NCI-H2029 treated with DMSO at 0.1 percent for 48 hours (cell line): ENCODE results near the gene GPR39.

Source experiments
- DNase-seq: peaks from one replicate; lab custom pipeline; 2025; lab: John Stamatoyannopoulos, UW

Gene GPR39

DNA sequence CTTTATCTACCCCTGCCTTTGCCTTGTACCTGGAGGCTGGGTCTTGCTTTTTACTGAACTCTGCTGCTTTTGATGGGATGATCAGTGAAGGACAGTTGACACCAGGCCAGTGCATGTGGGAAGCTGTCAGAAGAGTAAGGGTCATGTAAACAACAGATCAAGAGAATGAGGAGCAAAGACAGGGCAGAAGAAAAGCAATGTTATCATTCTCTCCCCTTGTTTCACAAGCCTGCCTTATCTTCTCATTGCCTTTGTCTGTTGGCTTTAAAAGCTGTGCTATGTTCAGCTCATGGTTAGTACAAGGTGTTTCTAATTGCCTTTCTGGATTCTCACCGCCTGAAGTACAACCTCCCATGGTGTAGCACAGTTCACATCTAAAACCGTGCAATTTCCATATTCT, 225.8 kb downstream of the GPR39 start:
- no peak for DNase-seq

DNA sequence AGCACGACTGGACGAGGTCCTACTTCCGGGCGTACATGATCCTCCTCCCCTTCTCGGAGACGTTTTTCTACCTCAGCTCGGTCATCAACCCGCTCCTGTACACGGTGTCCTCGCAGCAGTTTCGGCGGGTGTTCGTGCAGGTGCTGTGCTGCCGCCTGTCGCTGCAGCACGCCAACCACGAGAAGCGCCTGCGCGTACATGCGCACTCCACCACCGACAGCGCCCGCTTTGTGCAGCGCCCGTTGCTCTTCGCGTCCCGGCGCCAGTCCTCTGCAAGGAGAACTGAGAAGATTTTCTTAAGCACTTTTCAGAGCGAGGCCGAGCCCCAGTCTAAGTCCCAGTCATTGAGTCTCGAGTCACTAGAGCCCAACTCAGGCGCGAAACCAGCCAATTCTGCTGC, 228.6 kb downstream of the GPR39 start:
- DNase-seq = no peak

DNA sequence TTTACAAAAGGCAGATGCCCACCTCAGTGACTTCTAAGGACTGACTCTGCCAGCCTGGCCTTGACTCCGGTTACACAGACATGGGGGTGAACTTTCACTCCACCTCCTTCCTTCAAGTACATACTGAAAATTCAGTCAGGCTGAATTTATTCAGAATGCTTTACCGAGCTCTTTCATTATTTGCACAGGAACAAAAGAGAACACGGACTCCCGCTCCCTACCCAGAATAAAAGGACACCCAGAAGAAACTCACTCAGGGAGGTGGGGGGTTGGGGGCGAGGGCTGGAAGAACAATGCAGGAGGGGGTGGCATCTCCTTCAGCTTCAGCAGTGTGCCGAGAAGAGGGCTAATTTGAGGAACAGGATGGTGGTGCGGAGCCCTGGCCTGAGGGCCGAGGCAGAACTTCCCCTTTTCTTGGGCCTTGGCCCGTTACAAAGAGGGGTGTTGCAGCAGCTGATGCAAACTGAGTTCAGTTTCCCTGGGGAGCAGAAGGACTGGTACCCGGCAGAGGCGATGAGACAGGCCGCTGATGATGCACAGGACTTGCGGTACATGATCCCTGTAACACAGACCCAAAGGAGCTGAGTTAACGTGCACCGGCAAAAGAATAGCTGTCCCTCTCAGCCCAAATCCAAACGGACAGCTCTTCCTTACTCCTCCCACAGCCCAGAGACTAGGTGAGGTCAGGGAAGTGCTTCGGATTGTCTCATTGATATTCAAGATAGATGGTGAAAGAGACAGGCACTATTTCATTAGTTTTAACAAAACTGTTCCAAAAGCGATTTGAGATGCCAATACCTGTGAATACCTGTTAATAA, 229.3 kb downstream of the GPR39 start:
- no peak for DNase-seq

- no peak for DNase-seq
Observed at GRCh38 chr2:132646540-132647108, 230.0 kb downstream of the GPR39 start.

DNA sequence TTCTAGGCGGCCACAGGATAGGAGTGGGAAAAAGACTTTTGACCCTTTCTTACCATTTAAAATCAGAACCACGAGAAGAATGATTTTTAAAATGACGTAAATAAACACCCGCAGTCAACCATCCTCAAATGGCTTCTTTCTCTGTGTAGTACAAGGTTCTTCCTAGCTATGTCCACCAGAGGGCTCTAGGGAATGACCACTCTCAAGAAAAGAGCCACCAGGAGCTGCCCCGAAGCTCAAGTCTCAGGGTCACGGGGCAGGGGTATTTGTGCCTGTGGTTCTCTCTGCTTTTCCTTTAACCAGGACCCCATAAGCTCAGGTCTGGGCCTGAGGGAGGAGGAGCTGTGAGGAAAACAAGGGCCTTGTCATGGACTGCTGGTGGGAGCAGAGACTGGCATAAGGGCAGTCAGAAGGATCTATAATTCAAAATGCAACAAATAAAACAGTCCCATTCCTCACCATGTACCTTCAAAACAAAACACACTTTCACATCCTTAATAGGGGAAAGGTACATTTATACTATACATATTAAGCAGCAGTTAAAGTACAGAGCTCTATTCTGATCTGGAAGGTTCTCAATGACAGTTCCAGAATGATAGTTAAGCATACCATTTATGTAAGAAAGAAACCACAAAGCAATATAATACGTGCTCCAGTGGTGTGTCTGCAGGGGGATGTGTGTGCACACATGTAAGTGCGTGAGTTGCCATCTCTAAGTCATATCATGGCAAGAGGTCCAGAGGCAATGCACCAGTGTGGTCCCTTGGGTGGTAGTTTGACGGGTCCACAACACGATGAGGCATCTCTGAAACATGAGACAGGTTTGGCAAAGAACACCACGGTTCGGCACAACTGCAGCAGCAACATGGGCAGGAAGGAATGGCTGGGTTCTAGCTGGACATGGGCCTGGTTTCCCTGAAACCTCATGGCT, 234.8 kb downstream of the GPR39 start:
- no peak for DNase-seq

GRCh38 chr2:132652474-132652873, 235.9 kb downstream of the GPR39 start:
- no peak for DNase-seq

GRCh38 chr2:132654335-132654734, 237.7 kb downstream of the GPR39 start:
- DNase-seq = no peak

DNA sequence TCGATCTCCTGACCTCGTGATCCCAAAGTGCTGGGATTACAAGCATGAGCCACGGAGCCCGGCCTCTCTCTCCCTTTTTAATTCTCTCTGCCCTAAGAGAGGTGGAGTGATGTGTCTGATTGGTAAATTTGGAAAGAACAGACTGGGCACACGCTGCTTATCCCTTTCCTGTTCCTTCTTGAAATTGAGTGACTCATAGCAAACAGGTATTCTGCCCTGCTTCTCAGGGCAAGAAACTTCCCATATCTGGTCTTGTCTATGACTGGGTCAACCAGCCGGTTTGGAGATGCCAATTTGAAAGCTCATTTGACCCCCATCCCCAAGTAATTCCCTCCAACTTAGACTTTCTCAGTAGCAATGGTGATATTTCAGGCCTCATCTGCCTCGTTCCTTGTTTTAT, 238.4 kb downstream of the GPR39 start:
- DNase-seq = no peak

- DNase-seq = no peak
Observed at GRCh38 chr2:132656266-132656975, 239.8 kb downstream of the GPR39 start.

- no peak for DNase-seq
Observed at GRCh38 chr2:132659331-132659730, 242.7 kb downstream of the GPR39 start.

DNA sequence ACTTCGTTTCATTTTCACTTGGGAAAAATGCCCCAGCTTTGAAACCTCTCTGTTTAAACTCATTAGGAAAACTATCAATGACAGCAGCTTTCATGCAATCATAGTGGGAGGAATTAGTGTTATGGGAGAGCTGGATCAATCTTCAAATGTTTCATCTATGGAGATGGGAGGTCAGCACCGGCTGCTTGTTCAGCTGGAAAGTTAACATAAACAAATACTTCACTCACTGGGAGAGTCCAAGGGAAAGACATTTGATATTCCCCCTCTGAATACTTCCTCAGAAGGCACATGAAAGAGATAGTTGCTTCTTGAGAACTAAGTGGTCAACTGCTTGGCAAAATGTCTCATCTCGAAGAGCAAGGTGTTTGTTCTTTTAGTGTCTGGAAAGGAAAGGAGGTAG, 246.1 kb downstream of the GPR39 start:
- no peak for DNase-seq

- no peak for DNase-seq
Observed at GRCh38 chr2:132664096-132664495, 247.5 kb downstream of the GPR39 start.

DNA sequence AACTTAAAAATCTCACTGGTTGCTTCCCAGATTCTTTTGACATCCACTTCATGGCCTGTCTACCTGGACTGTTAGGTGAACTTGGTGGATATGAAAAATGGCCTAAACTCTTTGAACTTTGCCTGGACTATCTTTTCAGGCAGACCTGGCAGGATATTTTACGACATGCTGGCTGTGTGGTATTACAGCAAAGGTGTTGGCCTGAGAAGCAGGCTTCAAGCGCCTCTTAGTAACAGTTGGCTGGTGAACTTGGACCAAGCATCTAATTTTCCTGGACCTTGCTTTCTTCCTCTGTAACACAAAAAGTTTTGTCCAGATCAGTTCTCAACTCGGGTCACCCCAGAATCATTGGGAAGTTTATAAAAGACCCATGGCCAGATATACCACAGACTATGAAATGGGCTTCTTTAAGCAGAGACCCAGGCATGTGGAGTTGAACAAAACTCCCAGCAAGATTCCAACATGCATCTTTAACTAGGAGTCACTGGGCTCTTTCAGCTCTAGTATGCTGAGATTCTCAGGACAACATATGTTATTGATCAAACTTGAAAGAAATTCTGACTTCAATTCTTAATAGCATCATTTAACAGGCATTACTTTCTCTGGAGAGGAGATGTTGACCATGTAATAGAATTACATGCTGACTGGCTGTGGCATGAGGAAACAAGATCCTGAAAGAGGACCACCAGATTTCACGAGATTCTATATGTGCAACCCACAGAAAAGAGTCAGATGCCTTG, 249.0 kb downstream of the GPR39 start:
- no peak for DNase-seq

DNA sequence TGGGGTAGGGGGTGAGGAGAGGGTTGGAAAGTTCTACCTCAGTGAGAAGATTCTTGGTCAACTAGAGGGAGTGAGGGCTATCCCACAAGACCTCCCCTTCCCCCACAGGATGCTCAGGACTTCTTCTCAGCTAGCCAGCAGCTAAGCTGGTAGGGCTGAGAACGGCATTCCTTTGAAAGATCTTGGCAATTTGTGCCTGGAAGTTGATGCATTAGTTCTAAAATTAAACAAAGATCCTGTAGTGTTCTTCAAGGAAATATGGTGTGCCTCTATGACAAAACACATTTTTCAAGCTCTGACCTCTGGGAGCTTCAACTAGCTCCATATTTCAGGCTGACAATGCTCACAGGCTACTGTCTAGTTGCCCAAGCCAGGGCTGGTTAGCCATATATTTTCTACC, 251.1 kb downstream of the GPR39 start:
- no peak for DNase-seq

DNA sequence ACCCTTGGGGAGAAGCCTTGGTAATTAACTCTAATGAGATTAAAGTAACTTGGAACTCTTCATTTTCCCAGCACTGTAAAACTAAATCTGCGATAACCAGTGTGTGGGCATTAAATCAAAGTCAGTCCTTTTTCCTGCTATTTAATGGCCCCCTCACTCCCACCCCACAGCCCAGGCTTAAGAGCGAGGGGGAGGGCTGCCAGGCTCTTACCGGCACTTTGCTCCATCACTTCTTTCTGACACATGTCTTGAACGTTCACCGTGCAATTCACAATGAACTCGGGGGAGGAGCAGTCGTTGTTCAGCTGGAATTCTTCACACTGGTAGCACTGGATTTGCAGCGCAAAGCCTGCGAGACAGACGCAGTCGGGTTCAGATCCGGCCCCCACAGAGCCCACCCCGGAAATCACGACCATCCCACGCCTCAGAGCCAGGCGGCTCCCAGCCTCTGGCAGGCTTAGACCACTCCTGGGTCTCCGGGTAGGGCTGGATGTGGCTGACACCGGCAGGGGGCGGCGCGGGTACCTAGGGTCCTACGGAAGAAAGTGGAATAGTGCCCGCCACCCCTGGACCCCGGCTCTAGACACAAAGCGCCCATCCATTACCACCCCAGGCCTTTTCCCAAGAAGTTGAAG, 251.7 kb downstream of the GPR39 start:
- DNase-seq = peak; percentile 16

DNA sequence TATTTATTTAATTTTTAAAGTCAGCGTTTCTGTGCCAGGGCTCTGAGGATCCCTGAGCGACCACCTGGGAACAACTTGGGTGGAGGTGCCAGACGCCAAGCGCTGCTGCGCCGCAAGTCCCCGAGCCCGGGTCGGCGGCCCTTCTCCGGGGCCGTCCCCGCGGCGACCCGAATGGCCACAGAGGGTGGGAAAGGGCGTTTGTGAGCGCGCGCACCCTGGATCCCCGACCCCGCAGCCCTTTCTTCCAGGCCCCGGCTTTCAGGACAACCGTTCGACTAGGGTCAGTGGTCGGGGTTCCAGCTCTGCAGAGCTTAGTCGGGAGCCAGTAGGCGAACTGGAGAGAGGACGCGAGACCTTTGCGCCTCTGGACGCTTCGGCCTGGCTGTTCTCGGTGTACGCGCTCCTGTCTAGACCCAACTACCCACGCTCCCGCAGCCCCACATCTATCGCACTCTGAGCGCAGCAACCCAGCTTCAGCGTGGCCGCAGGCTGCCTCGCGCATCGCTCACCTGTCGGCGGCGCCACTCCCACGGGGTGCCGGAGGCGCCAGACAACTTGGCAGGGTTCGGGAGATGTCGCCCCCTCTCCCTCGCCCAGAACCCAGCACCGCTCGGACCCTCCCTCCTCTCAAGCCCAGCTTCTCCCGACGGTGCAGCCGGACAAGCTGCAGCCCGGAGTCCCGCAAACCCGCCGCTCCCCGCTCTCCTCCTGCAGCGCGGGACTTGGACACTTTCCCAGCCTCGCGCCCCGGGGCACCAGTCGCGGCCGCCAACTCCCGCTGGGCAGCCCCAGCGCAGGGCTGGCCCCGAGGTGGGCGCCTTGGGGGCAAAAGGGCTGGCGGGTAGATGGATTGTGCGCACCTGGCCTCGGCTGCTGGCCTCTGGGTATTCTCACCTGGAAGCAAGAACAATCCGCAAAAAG, 252.6 kb downstream of the GPR39 start:
- peak; percentile 20 for DNase-seq

DNA sequence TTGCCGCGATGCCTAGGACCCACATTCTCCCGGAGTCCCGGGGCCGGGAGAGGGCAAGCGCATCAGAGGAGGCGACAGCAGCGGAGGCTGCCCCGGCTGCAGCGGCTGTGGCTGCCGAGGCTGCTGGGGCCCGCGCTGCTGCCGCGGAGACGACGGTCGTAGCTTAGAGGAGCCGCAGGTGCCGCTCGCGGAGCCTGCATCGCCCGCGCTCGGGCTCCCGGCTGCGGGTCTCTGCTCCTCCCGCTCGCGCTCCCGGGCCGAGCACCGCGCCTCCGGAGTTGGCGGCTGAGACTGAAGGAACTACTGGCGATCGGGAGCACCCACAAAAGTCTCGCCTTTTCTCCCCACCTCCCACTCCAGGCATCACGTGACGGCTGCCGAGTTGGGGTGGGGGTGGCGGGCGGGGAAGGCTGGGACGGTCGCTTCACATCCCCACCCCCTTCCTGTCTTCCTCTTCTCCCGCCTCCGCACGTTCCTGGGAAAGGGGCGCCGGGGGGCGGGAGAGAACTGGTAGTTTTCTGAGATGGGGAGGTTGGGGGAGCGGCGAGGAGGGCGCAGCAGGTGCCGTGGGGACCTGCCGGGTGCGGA, 253.4 kb downstream of the GPR39 start, which contains the start of gene LYPD1:
Gene LYPD1 (minus strand): TSS at position 298 of the 588 bp plus-strand sequence. CDS start 273 bp downstream, at position 25.
- peak; percentile 20 for DNase-seq

DNA sequence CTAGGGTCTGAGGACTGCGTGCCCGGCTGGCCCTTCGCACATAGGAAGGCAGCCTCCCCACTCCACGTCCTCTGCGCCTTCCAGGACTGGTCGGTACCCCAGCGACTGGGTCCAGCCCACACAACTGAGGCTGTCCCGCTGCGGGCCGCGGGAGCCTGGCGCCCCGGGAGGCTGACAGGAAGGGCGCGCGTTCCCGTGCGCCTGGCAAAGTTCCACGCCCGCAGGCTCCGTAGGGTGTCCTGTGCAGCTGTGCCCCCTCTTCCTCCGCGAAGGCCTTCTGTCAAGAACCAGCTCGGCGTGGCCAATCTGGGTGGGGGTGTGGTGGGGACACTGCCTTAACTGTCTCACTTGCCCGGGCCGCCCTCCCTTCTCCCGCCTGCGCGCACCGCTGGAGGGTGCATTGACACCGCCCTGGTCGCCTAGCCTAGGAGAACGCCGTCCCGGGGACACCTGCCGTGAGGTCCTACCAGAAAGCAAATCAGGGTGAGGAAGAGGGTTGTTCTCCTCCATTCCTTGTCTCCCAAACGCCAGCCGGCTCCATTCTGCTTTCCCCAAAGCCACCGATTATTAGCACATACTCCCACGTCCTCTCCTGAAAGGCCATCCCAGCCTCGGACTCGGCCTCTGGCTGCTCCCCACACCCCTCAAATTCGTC, 254.0 kb downstream of the GPR39 start:
- no peak for DNase-seq
